Measurements from ENCODE around the gene ZNF563.

DNA sequence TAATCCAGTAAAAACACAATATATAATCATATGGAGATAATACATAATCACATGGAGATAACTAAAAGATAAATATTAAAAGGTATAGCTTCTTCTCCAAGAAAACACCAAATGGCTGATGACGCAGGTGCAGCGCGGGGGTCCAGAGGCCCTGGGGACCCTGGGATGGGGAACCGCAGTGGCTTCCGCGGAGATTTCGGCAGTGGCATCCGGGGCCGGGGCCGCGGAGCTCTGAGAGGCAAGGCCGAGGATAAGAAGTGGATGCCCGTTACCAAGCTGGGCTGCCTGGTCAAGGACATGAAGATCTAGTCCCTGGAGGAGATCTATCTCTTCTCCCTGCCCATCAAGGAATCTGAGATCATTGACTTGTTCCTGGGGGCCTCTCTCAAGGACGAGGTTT lies 49.2 kb downstream of the ZNF563 start:
- TF ChIP-seq, protein P1, sequence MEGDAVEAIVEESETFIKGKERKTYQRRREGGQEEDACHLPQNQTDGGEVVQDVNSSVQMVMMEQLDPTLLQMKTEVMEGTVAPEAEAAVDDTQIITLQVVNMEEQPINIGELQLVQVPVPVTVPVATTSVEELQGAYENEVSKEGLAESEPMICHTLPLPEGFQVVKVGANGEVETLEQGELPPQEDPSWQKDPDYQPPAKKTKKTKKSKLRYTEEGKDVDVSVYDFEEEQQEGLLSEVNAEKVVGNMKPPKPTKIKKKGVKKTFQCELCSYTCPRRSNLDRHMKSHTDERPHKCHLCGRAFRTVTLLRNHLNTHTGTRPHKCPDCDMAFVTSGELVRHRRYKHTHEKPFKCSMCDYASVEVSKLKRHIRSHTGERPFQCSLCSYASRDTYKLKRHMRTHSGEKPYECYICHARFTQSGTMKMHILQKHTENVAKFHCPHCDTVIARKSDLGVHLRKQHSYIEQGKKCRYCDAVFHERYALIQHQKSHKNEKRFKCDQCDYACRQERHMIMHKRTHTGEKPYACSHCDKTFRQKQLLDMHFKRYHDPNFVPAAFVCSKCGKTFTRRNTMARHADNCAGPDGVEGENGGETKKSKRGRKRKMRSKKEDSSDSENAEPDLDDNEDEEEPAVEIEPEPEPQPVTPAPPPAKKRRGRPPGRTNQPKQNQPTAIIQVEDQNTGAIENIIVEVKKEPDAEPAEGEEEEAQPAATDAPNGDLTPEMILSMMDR (conservative IDR thresholded peaks at IDR 0.05; ENCODE audit: low read length), result no peak
- no peak for TF ChIP-seq EZH2phosphoT487 (IDR thresholded peaks at IDR 0.05; ENCODE audit: borderline replicate concordance)
